SK-N-SH treated with all-trans-retinoic acid at 6 μM for 48 hours (cell line): ENCODE results near the gene DOCK2.
A peak's percentile ranks its signal among the peaks of the same experiment; 100 is the strongest.

Experiments used
- ATAC-seq: fragments of 200-7000 bp; cut with Tn5 transposase; 3 replicates; pipeline ENCODE4 v1.9.1; 2020; ENCODE audit warnings: mild to moderate bottlenecking, moderate library complexity
- BACH2 ChIP-seq: fragments of 250-450 bp; sonication (Bioruptor Pico); IDR thresholded peaks from 2 replicates; pipeline ENCODE4 v1.9.0; 2021; ENCODE audit warnings: mild to moderate bottlenecking, borderline replicate concordance
- CREB5 ChIP-seq: fragments of 250-450 bp; sonication (Bioruptor Pico); IDR thresholded peaks from 2 replicates; pipeline ENCODE4 v1.5.1; 2020; ENCODE audit warnings: low read depth, mild to moderate bottlenecking, moderate library complexity
- CSDC2 ChIP-seq: fragments of 250-450 bp; sonication (Bioruptor Pico); IDR thresholded peaks from 2 replicates; pipeline ENCODE4 v1.5.0; 2020; ENCODE audit warnings: mild to moderate bottlenecking, moderate library complexity
- CSRNP3 ChIP-seq: fragments of 250-450 bp; sonication (Bioruptor Pico); IDR thresholded peaks from 2 replicates; pipeline ENCODE4 v1.5.1; 2021; ENCODE audit warnings: mild to moderate bottlenecking, moderate library complexity
- ESRRG ChIP-seq: fragments of 250-450 bp; sonication (Bioruptor Pico); IDR thresholded peaks from 2 replicates; pipeline ENCODE4 v1.6.1; 2021; ENCODE audit warnings: mild to moderate bottlenecking
- GLIS3 ChIP-seq: fragments of 250-450 bp; sonication (Bioruptor Pico); IDR thresholded peaks from 2 replicates; pipeline ENCODE4 v1.5.0; 2020; ENCODE audit warnings: mild to moderate bottlenecking, moderate library complexity
- ISL1 ChIP-seq: fragments of 250-450 bp; sonication (Bioruptor Pico); IDR thresholded peaks from 2 replicates; pipeline ENCODE4 v2.1.2; 2022; ENCODE audit warnings: mild to moderate bottlenecking, moderate library complexity
- OSR1 ChIP-seq: fragments of 250-450 bp; sonication (Bioruptor Pico); IDR thresholded peaks from 2 replicates; pipeline ENCODE4 v1.8.0; 2022; ENCODE audit warnings: moderate library complexity, mild to moderate bottlenecking, inconsistent platforms
- PATZ1 ChIP-seq: fragments of 250-450 bp; sonication (Bioruptor Pico); IDR thresholded peaks from 2 replicates; pipeline ENCODE4 v1.8.0; 2020; ENCODE audit warnings: mild to moderate bottlenecking, moderate library complexity, borderline replicate concordance
- POU6F1 ChIP-seq: fragments of 250-450 bp; sonication (Bioruptor Pico); IDR thresholded peaks from 2 replicates; pipeline ENCODE4 v1.8.0; 2021; ENCODE audit warnings: low read depth, mild to moderate bottlenecking, moderate library complexity, borderline replicate concordance
- PPARA ChIP-seq: fragments of 250-450 bp; sonication (Bioruptor Pico); IDR thresholded peaks from 2 replicates; pipeline ENCODE4 v1.5.0; 2020; ENCODE audit warnings: mild to moderate bottlenecking, borderline replicate concordance
- RARB ChIP-seq: fragments of 250-450 bp; sonication (Bioruptor Pico); IDR thresholded peaks from 2 replicates; pipeline ENCODE4 v1.8.0; 2021; ENCODE audit warnings: mild to moderate bottlenecking, moderate library complexity
- SNAI2 ChIP-seq: fragments of 250-450 bp; sonication (Bioruptor Pico); IDR thresholded peaks from 2 replicates; pipeline ENCODE4 v1.5.0; 2020; ENCODE audit warnings: mild to moderate bottlenecking, moderate library complexity
- TCF4 ChIP-seq: fragments of 250-450 bp; sonication (Bioruptor Pico); IDR thresholded peaks from 2 replicates; pipeline ENCODE4 v1.8.0; 2021; ENCODE audit warnings: mild to moderate bottlenecking, moderate library complexity, borderline replicate concordance
- TSHZ2 ChIP-seq: fragments of 250-450 bp; sonication (Bioruptor Pico); IDR thresholded peaks from 2 replicates; pipeline ENCODE4 v1.5.0; 2020; ENCODE audit warnings: mild to moderate bottlenecking, moderate library complexity
- ZC3H10 ChIP-seq: fragments of 250-450 bp; sonication (Bioruptor Pico); IDR thresholded peaks from 2 replicates; pipeline ENCODE4 v1.5.1; 2021; ENCODE audit warnings: mild to moderate bottlenecking, moderate library complexity
- ZFP3 ChIP-seq: fragments of 250-450 bp; sonication (Bioruptor Pico); IDR thresholded peaks from 2 replicates; pipeline ENCODE4 v1.5.0; 2020; ENCODE audit warnings: mild to moderate bottlenecking, moderate library complexity
- ZFP30 ChIP-seq: fragments of 450-650 bp; formaldehyde crosslinking; IDR thresholded peaks from 2 replicates; pipeline ENCODE4 v1.5.0; 2022; ENCODE audit warnings: mild to moderate bottlenecking, moderate library complexity
- ZNF8 ChIP-seq: fragments of 450-650 bp; formaldehyde crosslinking; IDR thresholded peaks from 2 replicates; pipeline ENCODE4 v1.5.0; 2020; ENCODE audit warnings: mild to moderate bottlenecking, moderate library complexity

DOCK2 gene

GRCh38 chr5:169629847-169630548, 7.1 kb upstream of the DOCK2 start:
- no peak for TF ChIP-seq BACH2
- TF ChIP-seq CSDC2 (CRISPR knock-in tag) = no peak
- TF ChIP-seq TCF4 (CRISPR knock-in tag) = no peak
- no peak for TF ChIP-seq ZFP3 (CRISPR knock-in tag)
- no peak for TF ChIP-seq POU6F1 (CRISPR knock-in tag)
- no peak for TF ChIP-seq ZFP30 (CRISPR knock-in tag)
- no peak for TF ChIP-seq ZNF8 (CRISPR knock-in tag)
- TF ChIP-seq PATZ1 = no peak
- TF ChIP-seq ESRRG = no peak
- TF ChIP-seq CREB5 (CRISPR knock-in tag) = no peak
- ATAC-seq = peak; percentile 79

GRCh38 chr5:169631360-169631759, 5.7 kb upstream of the DOCK2 start:
- no peak for ATAC-seq
- TF ChIP-seq PPARA = no peak
- TF ChIP-seq, all 23 proteins: peak for 0

- ATAC-seq = no peak
These were observed 4.1 kb upstream of the DOCK2 start for GRCh38 chr5:169632946-169633345.

More at GRCh38 chr5:169632946-169633345, 4.1 kb upstream of the DOCK2 start:
- no peak for TF ChIP-seq PATZ1
- no peak for TF ChIP-seq ZFP30 (CRISPR knock-in tag)
- TF ChIP-seq SNAI2 (CRISPR knock-in tag) = no peak
- TF ChIP-seq OSR1 (CRISPR knock-in tag) = no peak
- TF ChIP-seq GLIS3 (CRISPR knock-in tag) = no peak
- no peak for TF ChIP-seq RARB (CRISPR knock-in tag)
- no peak for TF ChIP-seq ZFP3 (CRISPR knock-in tag)
- no peak for TF ChIP-seq TSHZ2 (CRISPR knock-in tag)
- no peak for TF ChIP-seq ZC3H10 (CRISPR knock-in tag)
- no peak for TF ChIP-seq ZNF8 (CRISPR knock-in tag)
- TF ChIP-seq CSDC2 (CRISPR knock-in tag) = no peak
- TF ChIP-seq ESRRG = no peak
- TF ChIP-seq ISL1 = no peak
- TF ChIP-seq BACH2 = no peak
- TF ChIP-seq CSRNP3 (CRISPR knock-in tag) = no peak
- no peak for TF ChIP-seq CREB5 (CRISPR knock-in tag)
